GM12874 (cell line): ENCODE results near the gene CRYBG2.

ENCODE experiments used
- TF ChIP-seq, protein P1 (sequence below): IDR thresholded peaks from 2 replicates; pipeline ENCODE4 v1.5.1; 2011; ENCODE audit warnings: low read depth, mild to moderate bottlenecking, control low read depth, low read length, moderate library complexity; ENCODE audit not compliant: insufficient read depth

CRYBG2 gene

DNA sequence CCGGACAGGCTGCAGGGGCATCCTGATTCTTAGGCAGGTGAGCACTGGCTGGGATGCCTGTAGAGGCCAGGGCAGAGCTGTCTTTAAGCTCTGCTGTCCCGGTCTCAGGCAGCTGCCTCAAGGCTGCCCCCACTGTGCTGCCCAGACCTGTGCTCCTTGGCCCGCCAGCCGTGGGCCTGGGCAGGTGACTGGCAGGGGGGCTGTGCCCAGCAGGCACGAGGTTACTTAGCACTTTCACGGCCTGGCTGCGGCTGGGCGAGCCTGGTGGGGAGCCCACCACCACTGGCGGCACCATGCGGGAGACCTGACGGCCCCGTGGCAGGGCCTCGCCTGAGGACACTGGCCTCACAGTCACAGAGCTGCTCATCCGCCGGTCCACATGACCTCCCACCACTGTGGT lies 8.2 kb downstream of the CRYBG2 start:
- TF ChIP-seq, protein P1, sequence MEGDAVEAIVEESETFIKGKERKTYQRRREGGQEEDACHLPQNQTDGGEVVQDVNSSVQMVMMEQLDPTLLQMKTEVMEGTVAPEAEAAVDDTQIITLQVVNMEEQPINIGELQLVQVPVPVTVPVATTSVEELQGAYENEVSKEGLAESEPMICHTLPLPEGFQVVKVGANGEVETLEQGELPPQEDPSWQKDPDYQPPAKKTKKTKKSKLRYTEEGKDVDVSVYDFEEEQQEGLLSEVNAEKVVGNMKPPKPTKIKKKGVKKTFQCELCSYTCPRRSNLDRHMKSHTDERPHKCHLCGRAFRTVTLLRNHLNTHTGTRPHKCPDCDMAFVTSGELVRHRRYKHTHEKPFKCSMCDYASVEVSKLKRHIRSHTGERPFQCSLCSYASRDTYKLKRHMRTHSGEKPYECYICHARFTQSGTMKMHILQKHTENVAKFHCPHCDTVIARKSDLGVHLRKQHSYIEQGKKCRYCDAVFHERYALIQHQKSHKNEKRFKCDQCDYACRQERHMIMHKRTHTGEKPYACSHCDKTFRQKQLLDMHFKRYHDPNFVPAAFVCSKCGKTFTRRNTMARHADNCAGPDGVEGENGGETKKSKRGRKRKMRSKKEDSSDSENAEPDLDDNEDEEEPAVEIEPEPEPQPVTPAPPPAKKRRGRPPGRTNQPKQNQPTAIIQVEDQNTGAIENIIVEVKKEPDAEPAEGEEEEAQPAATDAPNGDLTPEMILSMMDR = no peak

DNA sequence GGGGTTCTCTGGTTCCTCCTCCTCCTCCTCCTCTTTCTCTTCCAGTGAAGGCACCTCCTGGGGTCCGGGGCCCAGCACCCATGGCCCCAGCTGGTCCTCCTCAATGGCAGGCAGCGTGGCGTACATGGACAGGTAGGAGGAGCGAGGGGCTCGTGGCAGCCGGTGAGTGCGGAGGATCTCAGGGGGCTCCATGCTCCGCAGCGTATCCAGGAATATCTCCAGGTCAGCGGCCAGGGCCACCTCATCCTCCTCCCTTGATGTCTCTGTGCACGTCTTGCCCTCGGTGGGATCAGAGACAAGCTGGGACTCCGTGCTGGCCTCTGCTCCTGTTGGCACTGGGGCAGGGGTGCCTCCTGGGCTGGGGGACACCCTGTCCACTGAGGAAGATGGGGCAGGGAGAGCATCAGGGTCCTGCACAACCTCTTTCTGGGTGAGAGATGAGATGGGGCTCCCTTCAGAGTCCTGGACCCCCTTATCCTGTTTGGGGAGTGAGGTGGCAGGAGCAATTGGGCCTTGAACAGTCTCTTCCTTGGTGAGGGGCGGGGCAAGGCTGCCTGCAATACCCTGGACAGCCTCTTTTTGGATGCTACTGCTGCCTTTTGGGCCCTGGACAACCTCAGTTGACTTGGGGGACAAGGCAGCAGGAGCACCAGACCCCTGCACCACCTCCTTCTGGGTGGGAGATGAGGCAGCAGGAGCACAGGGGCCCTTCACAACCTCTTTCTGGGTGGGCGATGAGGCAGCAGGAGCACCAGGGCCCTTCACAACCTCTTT lies 9.6 kb downstream of the CRYBG2 start:
- TF ChIP-seq, protein P1 = no peak

DNA sequence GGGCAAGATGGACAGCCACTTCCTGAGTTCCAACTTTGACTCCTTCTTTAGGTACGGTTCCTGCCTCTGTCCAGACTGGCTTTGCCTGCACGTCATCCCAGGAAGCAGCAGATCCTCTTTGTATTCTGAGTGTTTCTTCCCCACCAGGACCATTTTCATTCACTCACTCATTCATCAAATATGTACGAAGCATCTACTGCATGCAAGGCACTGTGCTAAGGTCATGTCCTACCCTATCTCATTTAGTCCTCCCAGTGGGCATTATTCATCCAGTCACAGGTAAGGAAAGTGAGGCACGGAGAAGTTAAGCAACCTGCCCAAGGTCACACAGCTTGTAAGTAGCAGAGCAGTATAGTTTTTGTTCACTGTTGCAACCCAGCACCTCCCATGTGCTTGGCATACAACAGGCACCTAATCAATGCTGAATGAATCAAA lies 13.9 kb downstream of the CRYBG2 start:
- TF ChIP-seq, protein P1 = no peak

DNA sequence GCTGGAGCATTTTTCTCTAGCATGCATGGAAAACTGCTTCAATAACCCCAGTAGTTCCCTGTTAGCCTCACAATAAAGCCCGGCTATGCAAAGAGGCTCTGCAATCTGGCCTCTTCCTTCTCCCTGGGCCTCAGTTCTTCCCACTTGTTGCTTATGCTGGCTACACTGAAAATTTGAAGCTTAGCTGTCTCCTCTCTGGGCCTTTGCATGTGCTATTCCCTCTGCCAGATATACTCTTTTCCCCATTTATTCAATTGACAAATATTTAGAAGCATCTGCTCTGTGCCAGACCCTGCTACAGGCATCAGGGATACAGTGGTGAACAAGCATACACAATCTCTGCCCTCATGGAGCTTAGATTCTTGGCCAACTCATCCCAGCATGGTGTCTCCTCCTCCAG lies 15.3 kb downstream of the CRYBG2 start:
- TF ChIP-seq, protein P1 = no peak

DNA sequence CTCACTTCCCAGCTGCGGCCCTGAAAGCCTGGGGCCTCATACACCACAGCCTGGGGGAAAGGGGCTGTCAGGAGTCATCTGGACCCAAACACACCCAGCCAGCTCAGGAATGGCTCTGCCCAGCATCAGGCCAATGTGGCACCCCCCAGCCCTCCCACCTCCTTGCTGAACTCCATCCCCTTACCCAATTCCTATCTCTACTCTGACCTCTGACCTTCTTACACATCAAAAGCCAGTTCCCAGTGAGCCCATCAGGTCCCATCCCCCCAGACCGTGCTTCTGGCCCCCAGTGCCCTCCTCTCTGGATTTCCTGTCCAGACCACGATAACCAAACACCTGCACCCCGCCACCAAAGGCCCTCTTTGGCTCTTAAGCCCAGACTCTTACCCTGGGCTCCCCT lies 16.3 kb downstream of the CRYBG2 start:
- TF ChIP-seq, protein P1 = no peak

DNA sequence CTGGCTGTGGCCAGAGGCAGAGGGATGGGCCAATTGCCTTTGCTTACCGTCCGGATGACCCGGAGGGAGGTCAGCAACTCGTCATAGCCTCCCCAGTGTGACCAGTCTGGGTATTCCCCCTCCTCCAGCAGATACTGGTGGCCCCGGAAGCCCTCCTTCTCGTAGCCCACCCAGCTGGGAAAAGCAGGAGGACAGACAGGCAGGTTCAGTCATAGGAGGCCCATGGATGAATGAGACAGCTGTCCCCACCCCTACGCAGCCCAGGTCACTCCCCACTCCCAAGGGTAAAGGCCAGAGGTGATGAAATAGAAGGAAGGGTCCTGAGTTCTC lies 16.8 kb downstream of the CRYBG2 start:
- TF ChIP-seq, protein P1 = no peak

DNA sequence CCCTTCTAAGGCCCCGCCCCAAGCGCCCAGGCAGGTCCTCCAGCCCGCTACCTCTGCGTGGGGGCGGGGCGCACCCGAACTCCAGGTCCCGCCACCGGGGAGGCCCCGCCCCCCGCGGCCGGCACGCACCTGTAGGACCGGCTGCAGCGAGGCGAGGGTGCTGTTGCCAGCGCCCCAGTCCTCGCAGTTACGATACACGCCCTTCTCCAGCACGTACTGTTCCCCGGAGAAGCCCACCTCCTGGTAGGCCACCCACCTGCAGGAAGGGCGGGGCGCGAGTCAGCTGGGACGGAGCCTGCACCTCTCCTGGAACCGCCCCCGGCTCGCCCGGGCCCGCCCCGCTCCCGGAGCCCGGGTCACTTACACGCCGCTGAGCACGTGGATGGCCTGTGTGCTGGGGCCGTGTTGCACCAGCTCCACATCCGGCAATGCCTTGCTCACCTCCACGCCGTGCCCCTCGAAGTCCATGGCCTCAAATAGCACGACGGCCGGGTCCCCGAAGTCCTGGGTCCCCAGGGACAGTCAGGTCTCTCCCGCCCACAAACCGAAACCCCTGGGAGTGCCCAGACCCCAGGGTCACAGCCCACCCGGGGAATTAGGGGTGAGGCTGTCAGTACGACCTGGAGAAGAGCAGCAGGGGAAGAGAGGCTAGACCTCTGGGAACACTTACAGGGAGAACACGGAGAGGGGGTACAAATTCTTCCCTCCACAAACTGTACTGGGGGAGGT lies 17.3 kb downstream of the CRYBG2 start:
- TF ChIP-seq, protein P1 = no peak
